ENCODE measurements around the gene SGTA.

The SGTA gene

DNA sequence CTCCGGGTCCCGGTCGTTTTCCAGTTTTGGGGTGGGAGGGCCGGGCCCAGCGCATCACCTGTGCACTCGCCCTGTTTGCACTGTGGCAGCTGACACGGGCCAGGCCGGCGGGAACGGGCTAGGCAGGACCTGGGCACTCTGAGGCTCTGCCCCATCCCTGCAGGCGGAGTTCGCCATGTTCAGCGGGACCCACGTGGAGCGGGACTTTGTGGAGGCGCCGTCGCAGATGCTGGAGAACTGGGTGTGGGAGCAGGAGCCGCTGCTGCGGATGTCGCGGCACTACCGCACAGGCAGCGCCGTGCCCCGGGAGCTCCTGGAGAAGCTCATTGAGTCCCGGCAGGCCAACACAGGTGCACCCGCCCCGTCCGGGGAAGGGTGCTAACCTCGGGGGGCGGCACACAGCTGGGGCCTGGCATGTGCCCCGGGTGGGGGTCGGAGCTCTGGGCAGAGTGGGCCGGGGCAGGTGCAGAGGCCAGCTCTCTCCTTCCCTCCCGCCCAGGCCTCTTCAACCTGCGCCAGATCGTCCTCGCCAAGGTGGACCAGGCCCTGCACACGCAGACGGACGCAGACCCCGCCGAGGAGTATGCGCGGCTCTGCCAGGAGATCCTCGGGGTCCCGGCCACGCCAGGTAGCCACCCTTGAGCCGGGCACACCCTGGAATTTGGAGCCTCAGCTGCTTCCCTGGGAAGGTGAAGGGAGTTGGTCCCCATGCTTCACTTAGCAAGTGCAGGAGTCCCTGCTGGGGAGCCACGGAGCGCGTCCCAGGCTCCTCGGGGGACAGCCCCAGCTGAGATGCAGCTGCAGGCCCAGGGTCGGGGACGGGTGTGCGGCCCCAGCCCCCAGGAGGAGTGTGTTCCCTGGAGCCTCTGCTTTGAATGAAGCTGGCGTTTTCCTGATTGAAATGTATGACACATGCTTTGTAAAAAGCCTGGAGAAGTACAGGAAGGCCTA, 27.3 kb upstream of the SGTA start:
- DNase-seq: no peak
- ATAC-seq: no peak

DNA sequence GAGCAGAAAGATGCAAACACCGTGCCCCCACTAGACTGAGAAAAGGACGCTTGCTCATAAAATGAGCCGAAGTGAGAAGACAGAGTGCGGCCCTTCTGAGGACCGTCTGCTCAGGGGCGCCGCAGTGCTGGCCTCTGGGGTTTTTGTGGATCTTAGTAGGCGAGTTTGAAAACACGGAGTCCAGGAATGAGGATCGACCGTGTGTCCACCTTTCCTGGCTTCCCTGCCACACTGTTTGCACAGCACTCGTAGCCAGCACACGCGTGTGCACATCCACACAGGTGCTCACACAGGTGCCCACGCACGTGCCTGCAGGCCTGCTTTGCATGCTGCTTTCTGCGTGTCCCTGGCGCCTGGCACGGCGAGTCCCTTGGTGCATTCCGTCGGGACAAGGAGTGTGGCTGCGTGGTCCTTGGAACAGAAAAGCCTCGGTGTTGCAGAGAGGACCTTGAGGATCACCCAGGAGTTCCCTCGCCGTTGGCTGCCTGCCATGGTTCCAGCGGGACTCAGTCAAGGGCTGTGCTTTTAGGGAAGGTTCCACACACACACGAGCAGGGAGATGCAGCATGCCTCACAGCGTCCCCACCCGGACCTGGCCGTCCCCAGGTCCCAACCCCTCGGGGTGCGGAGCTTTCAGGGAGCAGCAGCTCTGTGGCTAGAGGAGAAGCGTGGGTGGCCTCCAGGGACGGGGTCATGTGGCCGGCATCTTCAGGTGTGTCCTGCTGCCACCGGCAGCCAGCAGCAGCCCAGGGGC, 26.5 kb upstream of the SGTA start:
- ATAC-seq (no peak), DNase-seq (no peak)

DNA sequence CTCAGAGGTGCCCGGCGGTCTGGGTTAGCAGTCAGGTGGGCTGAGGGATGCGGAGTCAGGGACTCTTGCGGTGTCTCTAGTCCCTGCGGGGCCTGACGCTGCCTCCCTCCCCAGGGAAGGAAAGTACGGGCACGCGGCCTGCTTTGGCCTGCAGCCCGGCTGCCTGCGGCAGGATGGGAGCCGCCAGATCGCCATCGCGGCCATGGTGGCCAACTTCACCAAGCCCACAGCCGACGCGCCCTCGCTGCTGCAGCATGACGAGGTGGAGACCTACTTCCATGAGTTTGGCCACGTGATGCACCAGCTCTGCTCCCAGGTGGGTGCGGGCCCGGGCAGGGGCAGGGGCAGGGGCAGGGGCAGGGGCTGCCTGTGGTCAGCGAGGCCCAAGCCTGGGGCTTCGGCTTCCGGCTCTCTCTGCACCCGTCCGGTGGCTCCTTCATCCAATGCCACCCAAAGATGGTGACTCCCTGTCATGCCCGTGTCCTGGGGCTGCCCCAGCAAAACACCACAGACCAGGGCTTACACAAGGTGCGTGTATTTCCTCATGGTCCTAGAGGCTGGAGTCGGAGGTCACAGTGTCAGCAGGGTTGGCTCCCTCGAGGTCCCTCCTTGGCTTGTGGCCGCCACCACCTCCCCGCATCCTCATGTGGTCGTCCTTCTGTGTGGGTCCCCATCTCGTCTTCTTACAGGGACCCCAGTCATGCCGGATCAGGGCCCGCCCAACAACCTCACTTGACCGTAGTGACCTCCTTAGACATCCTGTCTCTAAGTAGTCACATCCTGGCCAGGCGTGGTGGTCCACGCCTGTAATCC, 25.3 kb upstream of the SGTA start:
- ATAC-seq (no peak), DNase-seq (no peak)

DNA sequence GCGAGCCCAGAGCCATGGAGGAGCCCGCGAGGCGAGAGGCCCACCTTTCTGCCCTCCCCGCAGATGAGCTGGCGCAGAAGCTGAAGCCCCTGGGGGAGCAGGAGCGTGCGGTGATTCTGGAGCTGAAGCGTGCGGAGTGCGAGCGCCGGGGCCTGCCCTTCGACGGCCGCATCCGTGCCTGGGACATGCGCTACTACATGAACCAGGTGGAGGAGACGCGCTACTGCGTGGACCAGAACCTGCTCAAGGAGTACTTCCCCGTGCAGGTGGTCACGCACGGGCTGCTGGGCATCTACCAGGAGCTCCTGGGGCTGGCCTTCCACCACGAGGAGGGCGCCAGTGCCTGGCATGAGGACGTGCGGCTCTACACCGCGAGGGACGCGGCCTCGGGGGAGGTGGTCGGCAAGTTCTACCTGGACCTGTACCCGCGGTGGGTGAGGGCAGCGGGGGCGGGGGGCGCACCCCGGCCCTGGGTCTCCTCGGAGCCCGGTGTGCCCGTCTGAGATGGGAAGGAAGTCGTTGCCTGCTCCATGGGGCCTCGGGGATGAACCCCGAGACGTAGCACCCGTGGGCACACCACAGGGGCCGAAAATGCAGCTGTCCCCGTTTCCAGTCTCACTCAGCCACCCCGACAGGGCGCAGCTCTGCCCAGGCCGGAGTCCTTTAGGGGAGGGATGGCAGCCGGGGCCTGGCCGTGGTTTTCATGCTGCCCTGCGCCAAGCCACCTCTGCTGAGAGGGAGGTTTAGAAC, 24.5 kb upstream of the SGTA start:
- ATAC-seq (no peak), DNase-seq (no peak)

DNA sequence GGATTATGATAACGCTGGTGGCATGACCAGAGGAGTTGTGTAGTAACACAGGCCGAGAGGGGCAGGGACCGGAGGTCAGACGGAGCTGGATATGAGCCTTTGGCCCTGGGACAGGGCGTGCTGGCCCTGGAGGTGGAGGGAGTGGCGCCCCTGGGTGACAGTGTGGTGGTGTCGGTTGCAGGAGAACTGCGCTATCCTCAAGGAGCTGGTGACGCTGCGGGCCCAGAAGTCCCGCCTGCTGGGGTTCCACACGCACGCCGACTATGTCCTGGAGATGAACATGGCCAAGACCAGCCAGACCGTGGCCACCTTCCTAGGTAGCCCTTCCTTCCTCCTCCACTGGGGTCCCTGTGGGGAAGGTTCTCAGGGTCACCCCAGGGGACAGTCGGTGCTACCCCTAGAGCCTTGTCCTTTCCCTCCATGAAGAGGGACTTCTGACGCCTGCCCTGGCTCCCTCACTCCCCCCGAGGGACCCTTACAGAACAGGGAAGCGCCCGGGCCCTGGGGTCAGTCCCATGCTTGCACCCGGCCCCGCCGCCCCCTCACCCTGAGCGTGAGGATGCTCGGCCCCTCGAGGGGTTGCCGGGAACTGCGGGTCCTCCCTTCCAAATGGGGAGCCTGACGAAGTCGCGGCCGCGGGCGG, 23.8 kb upstream of the SGTA start:
- no peak for ATAC-seq

DNA sequence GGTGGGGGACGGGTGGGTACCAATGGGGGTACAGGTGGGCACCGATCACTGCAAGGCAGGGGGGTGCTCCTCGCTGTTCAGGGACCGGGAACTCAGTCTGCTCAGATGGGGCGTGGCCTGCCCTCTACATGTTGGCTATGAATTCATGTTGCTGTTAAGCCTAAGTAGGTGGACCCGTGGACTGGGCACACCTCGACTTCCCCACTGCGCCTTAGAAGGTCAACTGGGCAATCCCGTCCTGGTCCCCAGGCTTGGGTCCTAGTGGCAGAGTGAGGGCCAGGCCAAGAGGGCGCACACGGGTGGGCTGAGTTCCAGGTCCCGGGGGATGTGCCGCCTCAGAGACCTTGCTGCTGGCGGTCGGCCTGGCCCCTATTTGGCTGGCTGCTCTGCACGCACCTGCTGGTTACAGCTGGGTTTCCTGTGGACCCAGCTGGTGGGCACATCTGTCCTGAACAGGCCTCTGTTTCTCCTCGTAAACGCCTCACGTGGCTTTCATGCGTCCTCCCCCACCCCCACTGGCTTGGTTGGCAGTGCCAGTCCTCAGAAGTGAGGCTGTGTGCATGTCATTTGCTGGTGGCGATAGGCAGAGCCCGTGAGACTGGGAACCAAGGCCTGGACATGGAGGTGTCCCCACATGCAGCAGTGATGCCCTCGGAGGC, 23.0 kb upstream of the SGTA start:
- no peak for ATAC-seq
- DNase-seq: no peak

More for the DNA sequence above, 23.8 kb upstream of the SGTA start:
- DNase-seq: no peak

DNA sequence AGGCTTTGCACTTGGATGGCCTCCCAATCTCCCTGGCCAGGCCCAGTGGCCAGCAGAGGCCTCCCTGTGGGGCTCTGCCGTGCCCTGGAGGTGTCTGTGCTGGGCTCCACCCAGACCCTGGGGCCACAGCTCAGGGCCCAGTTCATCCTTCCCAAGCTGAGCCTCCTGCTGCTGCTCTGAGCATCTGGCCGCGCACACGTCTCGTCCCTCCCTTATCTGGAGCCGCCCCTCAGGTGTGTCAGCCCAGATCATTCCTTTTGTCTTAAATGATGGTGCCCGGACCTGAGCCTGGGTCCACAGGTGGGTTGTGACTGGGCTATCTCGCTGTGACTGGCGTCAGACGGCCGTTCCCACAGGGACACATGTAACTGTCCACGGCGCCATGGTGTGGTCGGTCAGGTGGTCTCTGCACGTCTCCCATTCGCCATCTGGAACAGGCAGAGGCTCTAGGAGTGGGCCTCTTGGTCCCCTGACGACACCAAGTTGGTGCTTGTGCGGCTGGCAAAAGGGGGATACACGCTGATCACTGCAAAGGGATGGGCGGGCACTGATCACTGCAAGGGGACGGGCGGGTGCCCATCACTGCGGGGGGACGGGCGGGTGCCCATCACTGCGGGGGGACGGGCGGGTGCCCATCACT, 22.3 kb upstream of the SGTA start:
- DNase-seq (no peak), ATAC-seq (no peak)

DNA sequence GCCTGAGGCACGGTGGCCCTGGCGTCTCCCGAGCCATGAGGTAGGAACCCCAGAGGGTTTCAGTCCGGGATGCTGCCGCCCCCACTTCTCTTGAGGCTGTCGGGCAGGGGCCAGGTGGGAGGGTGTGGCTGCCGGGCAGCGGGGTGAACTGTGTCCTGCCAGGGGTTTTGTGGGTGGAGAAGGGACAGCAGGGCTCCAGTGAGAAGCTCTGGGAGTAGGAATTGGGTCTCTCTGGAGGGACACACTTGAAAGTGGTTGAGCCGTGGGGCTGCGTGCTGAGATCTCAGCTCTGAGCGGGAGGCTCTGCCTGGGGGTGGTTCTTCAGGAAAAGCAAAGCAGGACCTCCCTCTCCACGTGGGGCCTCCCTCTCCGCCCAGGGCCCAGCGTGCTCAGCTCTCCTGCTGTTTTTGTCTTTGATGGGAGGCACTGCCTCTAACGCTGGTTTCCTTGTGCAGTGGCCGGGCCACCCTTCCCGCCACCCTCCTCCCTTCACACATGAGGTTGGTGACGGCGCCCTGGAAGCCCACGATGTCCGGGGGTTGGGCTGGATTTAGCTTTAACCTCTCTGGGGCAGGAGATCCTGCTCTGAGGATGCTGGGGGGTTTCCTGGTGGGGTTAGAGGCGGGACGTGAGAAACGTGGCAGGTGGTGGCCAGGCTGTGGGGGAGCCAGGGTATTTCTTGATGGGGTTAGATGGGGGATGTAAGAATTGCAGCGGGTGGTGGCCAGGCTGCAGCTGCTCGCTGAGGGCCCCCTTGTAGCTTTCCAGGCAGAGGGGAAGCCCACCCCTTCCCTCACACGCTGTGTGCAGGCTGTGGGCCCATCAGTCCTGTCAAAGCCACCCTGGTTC, 21.3 kb upstream of the SGTA start:
- ATAC-seq (peak; percentile 3), DNase-seq (no peak)

DNA sequence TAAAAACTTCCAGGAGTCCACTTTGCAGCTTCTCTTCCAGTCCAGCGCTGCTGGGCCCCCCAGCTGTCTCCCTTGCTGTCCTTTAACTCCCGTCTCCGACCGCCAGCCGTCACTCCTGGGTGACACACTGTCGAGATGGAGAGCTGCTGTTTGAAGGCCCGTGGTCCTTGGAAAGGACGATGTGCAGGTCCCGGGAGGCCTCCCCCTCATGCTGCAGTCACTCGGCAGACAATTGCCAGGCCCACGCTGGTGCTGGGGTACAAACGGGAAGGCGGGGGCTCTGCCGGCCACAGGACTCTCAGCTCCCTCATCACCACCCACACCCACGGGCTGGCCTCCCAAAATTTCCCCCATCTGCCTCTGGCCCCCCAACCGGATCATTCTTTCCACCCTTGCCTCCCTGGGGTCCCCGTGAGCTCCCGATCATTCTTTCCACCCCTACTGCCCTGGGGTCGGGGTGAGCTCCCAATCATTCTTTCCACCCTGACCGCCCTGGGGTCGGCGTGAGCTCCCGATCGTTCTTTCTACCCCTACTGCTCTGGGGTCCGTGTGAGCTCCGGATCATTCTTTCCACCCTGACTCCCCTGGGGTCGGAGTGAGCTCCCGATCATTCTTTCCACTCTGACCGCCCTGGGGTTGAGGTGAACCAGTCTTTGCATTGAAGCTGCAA, 20.5 kb upstream of the SGTA start:
- DNase-seq (no peak), ATAC-seq (peak; percentile 35)

DNA sequence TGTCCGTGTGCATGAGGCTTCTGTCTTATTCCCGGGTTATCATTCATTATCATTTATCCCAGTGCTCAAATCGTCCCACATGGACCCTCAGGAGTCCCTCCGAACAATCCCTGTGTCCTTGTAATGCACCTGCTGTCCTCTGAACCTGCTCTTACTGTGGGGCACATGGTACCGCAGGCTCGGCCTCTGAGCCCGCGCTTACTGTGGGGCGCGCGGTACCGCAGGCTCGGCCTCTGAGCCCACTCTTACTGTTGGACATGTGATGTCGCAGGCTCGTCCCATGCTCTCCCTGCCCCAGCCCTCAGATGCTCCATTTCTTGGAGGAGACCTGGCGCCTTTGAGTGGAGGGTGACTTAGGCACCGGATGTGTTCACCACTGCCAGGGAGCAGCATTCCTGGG, 19.8 kb upstream of the SGTA start:
- ATAC-seq: no peak
- DNase-seq: no peak

DNA sequence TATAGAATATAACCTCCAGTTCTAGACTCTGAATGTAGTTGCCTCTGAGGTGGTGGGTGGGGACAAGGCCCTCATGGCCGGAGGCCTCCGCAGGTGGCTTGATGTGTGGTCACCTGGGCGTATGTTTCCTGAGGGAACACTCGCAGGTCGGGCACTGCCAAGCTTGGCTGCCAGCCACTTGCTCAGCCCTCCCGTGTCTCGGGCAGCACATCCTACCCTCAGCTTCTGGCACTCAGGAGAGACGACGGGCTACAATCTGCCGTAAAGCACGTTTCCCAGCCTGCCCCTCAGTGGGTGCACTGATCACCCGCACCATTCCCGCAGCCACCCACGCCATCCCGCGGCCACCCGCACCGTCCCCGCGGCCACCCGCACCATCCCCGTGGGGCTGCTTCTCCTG, 17.4 kb upstream of the SGTA start:
- ATAC-seq (no peak), DNase-seq (no peak)

DNA sequence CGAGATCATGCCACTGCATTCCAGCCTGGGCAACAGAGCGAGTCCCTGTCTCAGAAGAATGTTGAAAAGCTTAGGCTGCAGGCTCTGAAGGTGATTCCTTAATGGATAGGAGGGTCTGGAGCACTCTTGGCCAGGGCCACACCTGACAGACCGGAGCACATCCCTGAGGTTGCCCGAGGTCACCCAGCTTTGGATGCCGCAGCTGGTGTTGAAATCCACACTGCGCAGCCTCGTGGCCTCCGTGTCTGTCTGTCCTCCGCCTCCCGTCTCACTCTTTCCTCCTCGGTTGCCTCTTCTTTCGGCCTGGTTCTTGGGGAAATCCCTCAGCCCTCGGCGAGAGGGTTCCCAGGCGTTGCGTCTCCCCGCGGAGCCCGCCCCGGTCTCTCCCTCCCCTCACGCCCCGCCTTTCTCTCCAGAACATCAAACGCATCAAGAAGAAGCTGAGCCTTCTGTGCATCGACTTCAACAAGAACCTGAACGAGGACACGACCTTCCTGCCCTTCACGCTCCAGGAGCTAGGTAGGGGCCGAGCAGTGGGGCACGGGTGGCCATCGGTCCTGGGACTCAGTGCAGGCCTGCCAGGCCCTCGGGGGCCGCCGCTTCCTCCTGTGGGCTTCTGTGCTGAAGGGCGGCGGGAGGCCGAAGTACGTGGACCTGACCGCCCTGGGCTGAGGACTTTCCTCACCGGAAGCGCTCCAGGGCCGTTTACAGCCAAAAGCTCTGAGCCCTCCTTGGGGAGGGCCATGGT, 16.4 kb upstream of the SGTA start:
- ATAC-seq (no peak), DNase-seq (no peak)

DNA sequence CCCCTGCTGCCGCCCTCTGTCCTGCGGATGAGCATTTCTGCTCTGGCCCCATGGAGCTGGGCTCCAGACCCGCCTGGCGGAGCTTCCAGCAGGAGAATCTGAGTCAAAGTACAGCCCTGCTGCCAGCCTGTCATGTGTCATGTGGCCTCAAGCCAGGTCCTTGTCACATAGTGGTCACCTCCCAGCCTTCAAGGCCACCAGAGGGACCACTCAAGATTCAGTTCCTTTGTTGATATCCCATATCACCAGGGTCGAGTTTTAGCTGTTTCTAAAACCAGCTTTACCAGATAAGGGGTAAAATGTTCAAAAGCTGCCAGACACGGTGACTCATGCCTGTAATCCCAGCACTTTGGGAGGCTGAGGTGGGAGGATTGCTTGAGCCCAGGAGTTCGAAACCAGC, 15.7 kb upstream of the SGTA start:
- ATAC-seq (no peak), DNase-seq (no peak)

DNA sequence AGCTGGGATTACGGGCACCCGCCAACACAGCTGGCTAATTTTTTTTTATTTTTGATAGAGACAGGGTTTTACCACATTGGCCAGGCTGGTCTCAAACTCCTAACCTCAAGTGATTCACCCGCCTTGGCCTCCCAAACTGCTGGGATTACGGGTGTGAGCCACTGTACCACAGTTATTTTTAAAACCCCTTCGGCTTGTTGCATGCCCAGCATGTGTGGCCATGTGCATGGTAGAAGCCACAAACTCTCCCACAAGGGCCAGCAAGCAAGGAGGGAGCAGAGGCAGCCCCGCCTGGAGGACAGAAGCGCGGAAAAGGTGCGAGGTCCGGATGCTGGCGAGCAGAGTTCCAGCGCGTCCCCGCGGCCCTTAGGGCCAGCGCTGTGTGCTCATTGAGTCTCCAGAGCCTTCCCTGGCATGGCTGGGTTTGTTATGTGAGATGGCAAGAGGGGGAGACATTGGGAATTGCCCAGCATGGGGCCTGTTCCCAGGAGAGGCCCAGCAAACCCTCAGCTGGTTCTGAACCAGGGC, 15.1 kb upstream of the SGTA start:
- no peak for ATAC-seq
- no peak for DNase-seq

DNA sequence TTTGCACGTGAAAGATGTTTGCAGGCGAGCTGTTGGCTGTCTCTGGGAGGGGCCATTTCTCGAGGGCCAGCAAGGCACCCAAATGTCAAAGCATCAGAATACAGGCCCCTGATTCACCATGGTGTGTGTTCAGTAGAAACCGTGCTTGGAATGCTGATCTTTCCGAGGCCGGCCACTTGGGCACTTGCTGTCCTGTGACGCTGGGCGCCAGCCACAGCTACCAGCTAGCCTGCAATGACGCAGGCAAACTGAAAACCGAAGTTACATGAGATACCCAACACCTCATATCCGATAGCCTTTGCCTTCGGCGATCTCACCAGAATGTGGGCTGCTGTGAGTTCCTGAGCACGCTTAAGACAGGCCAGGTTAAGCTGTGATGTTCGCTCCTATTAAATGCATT, 14.2 kb upstream of the SGTA start:
- no peak for DNase-seq
- ATAC-seq: no peak

DNA sequence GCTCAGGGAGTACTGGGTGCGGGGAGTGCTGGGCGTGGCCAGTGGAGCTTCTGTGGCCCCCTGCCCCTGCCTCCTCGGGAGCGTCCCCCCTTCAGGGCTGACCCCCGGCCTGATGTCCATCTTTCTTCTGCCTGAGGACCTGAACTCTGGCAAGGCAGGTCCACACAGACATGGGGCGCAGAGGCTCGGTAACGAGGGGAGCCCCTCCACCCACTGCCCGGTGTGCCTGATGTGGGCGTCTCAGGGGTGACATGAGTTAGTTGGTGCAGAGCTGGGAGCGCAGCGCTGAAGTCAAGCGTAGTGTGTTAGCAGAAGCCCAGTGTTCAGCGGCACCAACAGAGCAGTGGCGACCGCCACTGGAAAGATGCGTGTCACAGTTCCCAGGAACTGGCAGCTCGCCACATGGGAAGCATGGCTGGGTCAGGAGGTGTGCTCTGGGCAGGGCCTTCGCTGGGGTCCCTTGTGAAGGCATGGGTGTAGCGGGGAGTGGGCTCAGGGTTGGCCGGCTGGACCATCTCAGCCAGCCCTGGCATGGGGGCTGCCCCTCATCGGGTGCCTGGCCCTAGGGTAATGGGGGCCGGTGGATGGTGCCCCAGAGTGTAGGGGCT, 13.7 kb upstream of the SGTA start:
- DNase-seq (no peak), ATAC-seq (no peak)

Data from stimulated activated naive CD8-positive, alpha-beta T cell treated with anti-CD3 and anti-CD28 coated beads, Interleukin-15, Interleukin-2, amounts not matched to agents 100 U/mL and 50 U/mL, for 24 hours (primary cell).